HG03565 (cell line): ENCODE data around the gene PRORP.
A peak's percentile ranks its signal among the peaks of the same experiment; 100 is the strongest.
"Not testable (repeated sequence)": the region's sequence is repeated elsewhere in the genome, so short reads cannot be mapped to it uniquely, and the experiment has no call there.

ENCODE experiments used
- ATAC-seq: cut with Tn5 transposase; IDR thresholded peaks from one replicate; pipeline ENCODE4 v1.9.1; 2021; ENCODE audit warnings: mild to moderate bottlenecking, moderate library complexity; ENCODE audit not compliant: unreplicated experiment

The PRORP gene

GRCh38 chr14:35134329-35135123, 12.2 kb downstream of the PRORP start:
- ATAC-seq = no peak

- no peak for ATAC-seq
Observed at GRCh38 chr14:35138585-35138984, 16.2 kb downstream of the PRORP start.

GRCh38 chr14:35140718-35141581, 18.6 kb downstream of the PRORP start:
- ATAC-seq = no peak

GRCh38 chr14:35144029-35144428, 21.7 kb downstream of the PRORP start:
- ATAC-seq = no peak

- no peak for ATAC-seq
Observed at GRCh38 chr14:35146711-35147149, 24.4 kb downstream of the PRORP start.

- ATAC-seq = no peak
Observed at GRCh38 chr14:35147186-35147585, 24.8 kb downstream of the PRORP start.

- no peak for ATAC-seq
Observed at GRCh38 chr14:35147711-35148110, 25.4 kb downstream of the PRORP start.

GRCh38 chr14:35149239-35149638, 26.9 kb downstream of the PRORP start:
- ATAC-seq = no peak

GRCh38 chr14:35152531-35152930, 30.2 kb downstream of the PRORP start:
- not testable (repeated sequence) for ATAC-seq

GRCh38 chr14:35154016-35154415, 31.7 kb downstream of the PRORP start:
- ATAC-seq = no peak

- ATAC-seq = no peak
Observed at GRCh38 chr14:35155962-35156361, 33.6 kb downstream of the PRORP start.

GRCh38 chr14:35158491-35158890, 36.1 kb downstream of the PRORP start:
- no peak for ATAC-seq

- ATAC-seq = no peak
Observed at GRCh38 chr14:35158951-35159653, 36.8 kb downstream of the PRORP start.

- no peak for ATAC-seq
Observed at GRCh38 chr14:35159742-35160409, 37.5 kb downstream of the PRORP start.

GRCh38 chr14:35161231-35161630, 38.9 kb downstream of the PRORP start:
- ATAC-seq = peak; percentile 53

GRCh38 chr14:35163384-35163783, 41.0 kb downstream of the PRORP start:
- ATAC-seq = no peak

GRCh38 chr14:35164849-35165248, 42.5 kb downstream of the PRORP start:
- ATAC-seq = no peak

GRCh38 chr14:35167496-35167895, 45.1 kb downstream of the PRORP start:
- ATAC-seq = no peak
